ENCODE measurements around the gene CELSR1. TPM values are rescaled to one million over a fixed set of nuclear protein-coding genes. Genes with fewer than 3 reads are reported as not detected.

The CELSR1 gene
- total and polyA plus RNA-seq, 2 donors (not counting 1 experiment from before 2014, with no cell fraction given), result 30.2 to 34.8 TPM

DNA sequence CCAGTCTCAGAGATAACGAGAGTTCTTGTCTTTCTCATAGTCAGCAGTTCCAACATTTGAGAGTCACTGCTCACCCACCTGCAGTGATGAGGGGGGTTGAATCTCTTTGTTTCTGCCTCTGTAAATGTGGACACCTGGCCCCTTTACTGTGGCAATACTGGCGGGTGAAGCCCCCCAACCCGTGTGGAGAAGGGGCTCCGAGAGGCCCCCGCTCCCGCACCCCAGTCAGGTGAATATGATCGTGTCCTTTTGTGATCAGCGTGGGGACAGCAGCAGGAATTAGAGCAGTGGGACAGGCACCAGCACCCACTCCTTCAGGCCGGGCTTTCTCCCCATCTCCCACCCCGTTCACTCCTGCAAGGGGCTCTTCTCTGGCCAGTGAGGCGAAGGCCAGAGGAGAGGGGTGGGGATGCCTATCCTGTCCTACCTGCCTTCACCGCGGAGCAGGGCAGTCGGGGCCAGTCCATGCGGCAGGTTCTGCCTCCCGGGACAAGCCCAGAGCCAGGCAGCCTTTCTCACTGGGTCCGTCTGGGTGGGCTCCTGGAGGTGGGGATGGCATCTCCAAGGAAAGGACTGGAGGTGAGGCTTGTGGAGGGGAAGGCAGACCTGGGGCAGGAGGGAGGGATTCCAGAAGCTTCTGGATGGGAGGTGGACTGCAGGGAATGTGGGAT is 12.7 kb upstream of the CELSR1 start:
- H3K9me3 Mint-ChIP-seq (ENCODE audit: insufficient read depth), result no peaks in the 10 kb centered on the region
- DNase-seq (no peak), ATAC-seq (ENCODE audit: low read depth) (no peak)
- H3K27me3 Mint-ChIP-seq, result peaks cover 31% of the 10 kb centered on the region
- 90% methylated on average over 14 of the region's 17 CpGs for WGBS (ENCODE audit: insufficient coverage)
- TF ChIP-seq EZH2 (IDR thresholded peaks at IDR 0.05; ENCODE audit: borderline replicate concordance, insufficient read depth, low read depth, low read length, poor library complexity, severe bottlenecking), result no peak
- TF ChIP-seq, protein P1, sequence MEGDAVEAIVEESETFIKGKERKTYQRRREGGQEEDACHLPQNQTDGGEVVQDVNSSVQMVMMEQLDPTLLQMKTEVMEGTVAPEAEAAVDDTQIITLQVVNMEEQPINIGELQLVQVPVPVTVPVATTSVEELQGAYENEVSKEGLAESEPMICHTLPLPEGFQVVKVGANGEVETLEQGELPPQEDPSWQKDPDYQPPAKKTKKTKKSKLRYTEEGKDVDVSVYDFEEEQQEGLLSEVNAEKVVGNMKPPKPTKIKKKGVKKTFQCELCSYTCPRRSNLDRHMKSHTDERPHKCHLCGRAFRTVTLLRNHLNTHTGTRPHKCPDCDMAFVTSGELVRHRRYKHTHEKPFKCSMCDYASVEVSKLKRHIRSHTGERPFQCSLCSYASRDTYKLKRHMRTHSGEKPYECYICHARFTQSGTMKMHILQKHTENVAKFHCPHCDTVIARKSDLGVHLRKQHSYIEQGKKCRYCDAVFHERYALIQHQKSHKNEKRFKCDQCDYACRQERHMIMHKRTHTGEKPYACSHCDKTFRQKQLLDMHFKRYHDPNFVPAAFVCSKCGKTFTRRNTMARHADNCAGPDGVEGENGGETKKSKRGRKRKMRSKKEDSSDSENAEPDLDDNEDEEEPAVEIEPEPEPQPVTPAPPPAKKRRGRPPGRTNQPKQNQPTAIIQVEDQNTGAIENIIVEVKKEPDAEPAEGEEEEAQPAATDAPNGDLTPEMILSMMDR (IDR thresholded peaks at IDR 0.05), result no peak
- H2AFZ ChIP-seq (ENCODE audit: insufficient read depth, low read depth, low read length, poor library complexity, severe bottlenecking), result no peak overlapping the region
- H3K27ac ChIP-seq (ENCODE audit: low read length in 2 of 2), result no peak overlapping the region
- intact Hi-C loops (cut with micrococcal nuclease), result no loop called here
- no peaks in the 10 kb centered on the region for H3K4me1 ChIP-seq (ENCODE audit: control insufficient read depth in 2 of 2, insufficient read depth in 2 of 2, low read length in 2 of 2)
- H4K20me1 ChIP-seq (ENCODE audit: control insufficient read depth, insufficient read depth, low read length, poor library complexity, severe bottlenecking), result no peaks in the 10 kb centered on the region
- peaks cover 1% of the 10 kb centered on the region for H3K4me1 Mint-ChIP-seq
- H3K4me3 Mint-ChIP-seq, result no peak overlapping the region
- ChIA-PET CTCF (no interaction called here), POLR2A (no interaction called here)
- H3K36me3 ChIP-seq (replicated peaks in 1 of 2; ENCODE audit: control extremely low read depth in 1 of 2, control insufficient read depth in 1 of 2, extremely low read depth in 1 of 2, insufficient read depth in 2 of 2, low read length in 1 of 2), result no peaks in the 10 kb centered on the region
- no peak overlapping the region for H3K4me2 ChIP-seq (replicated peaks; ENCODE audit: low read depth, low read length, poor library complexity, severe bottlenecking)
- H3K4me3 ChIP-seq (ENCODE audit: control extremely low read depth in 1 of 5, extremely low read depth in 1 of 5, insufficient read depth in 1 of 5, low read depth in 2 of 5, low read length in 4 of 5), result no peak overlapping the region
- no peak overlapping the region for H3K27ac Mint-ChIP-seq
- H3K9ac ChIP-seq (ENCODE audit: low read length), result no peak overlapping the region
- no peaks in the 10 kb centered on the region for H3K79me2 ChIP-seq (ENCODE audit: control insufficient read depth, insufficient read depth, low read length)
- peaks cover 0 to 22% (median 9%) of the 10 kb centered on the region in 4 experiments for H3K27me3 ChIP-seq (replicated peaks in 1 of 4; ENCODE audit: control extremely low read depth in 1 of 4, control insufficient read depth in 3 of 4, insufficient read depth in 4 of 4, low read length in 3 of 4)
- H3K9me3 ChIP-seq (ENCODE audit: control extremely low read depth in 1 of 3, control insufficient read depth in 2 of 3, insufficient read depth in 1 of 3, low read length in 2 of 3), result peaks cover 0 to 22% (median 7%) of the 10 kb centered on the region in 3 donors

DNA sequence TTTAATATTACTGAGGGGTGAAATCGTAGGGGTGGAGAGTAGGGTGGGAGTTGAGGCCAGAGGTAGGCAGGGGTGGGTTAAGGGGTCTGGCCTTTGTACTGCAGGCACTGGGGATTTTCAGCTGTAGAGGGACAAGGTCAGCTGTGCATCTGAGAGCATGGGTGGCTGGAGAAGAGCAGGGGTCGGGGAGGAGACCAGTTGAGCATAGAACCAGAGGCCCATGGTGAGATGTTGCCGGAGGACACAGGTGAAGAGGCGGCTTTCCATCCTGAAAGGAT is 12.1 kb upstream of the CELSR1 start:
- no peak overlapping the region for H3K9ac ChIP-seq (ENCODE audit: low read length)
- Mint-ChIP-seq H3K9me3 (ENCODE audit: insufficient read depth) (no peaks in the 10 kb centered on the region), H3K4me1 (peaks cover 4% of the 10 kb centered on the region), H3K27ac (no peak overlapping the region), H3K27me3 (peaks cover 27% of the 10 kb centered on the region), H3K4me3 (no peak overlapping the region)
- no peak for DNase-seq
- no peaks in the 10 kb centered on the region for H3K4me1 ChIP-seq (ENCODE audit: control insufficient read depth in 2 of 2, insufficient read depth in 2 of 2, low read length in 2 of 2)
- no peaks in the 10 kb centered on the region for H3K79me2 ChIP-seq (ENCODE audit: control insufficient read depth, insufficient read depth, low read length)
- H3K27me3 ChIP-seq (replicated peaks in 1 of 4; ENCODE audit: control extremely low read depth in 1 of 4, control insufficient read depth in 3 of 4, insufficient read depth in 4 of 4, low read length in 3 of 4), result peaks cover 0 to 22% (median 9%) of the 10 kb centered on the region in 4 experiments
- no peak overlapping the region for H3K27ac ChIP-seq (ENCODE audit: low read length in 2 of 2)
- POLR2A ChIA-PET, result no interaction called here
- 68% methylated on average over 2 of the region's 4 CpGs for WGBS (ENCODE audit: insufficient coverage)
- no peak for TF ChIP-seq EZH2 (IDR thresholded peaks at IDR 0.05; ENCODE audit: borderline replicate concordance, insufficient read depth, low read depth, low read length, poor library complexity, severe bottlenecking)
- TF ChIP-seq, protein P1 (IDR thresholded peaks at IDR 0.05), result no peak
- no peaks in the 10 kb centered on the region for H3K36me3 ChIP-seq (replicated peaks in 1 of 2; ENCODE audit: control extremely low read depth in 1 of 2, control insufficient read depth in 1 of 2, extremely low read depth in 1 of 2, insufficient read depth in 2 of 2, low read length in 1 of 2)
- no peak overlapping the region for H2AFZ ChIP-seq (ENCODE audit: insufficient read depth, low read depth, low read length, poor library complexity, severe bottlenecking)
- no peak overlapping the region for H3K4me3 ChIP-seq (ENCODE audit: control extremely low read depth in 1 of 5, extremely low read depth in 1 of 5, insufficient read depth in 1 of 5, low read depth in 2 of 5, low read length in 4 of 5)
- CTCF ChIA-PET, result no interaction called here
- peaks cover 0 to 22% (median 7%) of the 10 kb centered on the region in 3 donors for H3K9me3 ChIP-seq (ENCODE audit: control extremely low read depth in 1 of 3, control insufficient read depth in 2 of 3, insufficient read depth in 1 of 3, low read length in 2 of 3)
- no peak for ATAC-seq (ENCODE audit: low read depth)
- intact Hi-C loops (cut with micrococcal nuclease), result no loop called here
- H4K20me1 ChIP-seq (ENCODE audit: control insufficient read depth, insufficient read depth, low read length, poor library complexity, severe bottlenecking), result no peaks in the 10 kb centered on the region
- H3K4me2 ChIP-seq (replicated peaks; ENCODE audit: low read depth, low read length, poor library complexity, severe bottlenecking), result no peak overlapping the region
